Activated CD8-positive, alpha-beta memory T cell treated with anti-CD3 and anti-CD28 coated beads, Interleukin-2, amount 50 U/mL, for 1 hour (primary cell): ENCODE results near the gene ORM2.

Source experiments
- DNase-seq: peaks from one replicate; pipeline ENCODE4 v3.0.0-alpha.2; 2020; ENCODE audit errors: extremely low read depth

ORM2 gene

GRCh38 chr9:114371343-114371944 lies 41.8 kb downstream of the ORM2 start:
- DNase-seq = no peak

GRCh38 chr9:114371973-114372917 lies 42.6 kb downstream of the ORM2 start:
- no peak for DNase-seq

- peak; percentile 65 for DNase-seq
Measured at GRCh38 chr9:114372921-114373448, 43.3 kb downstream of the ORM2 start.

- DNase-seq = no peak
Measured at GRCh38 chr9:114373960-114374730, 44.5 kb downstream of the ORM2 start.

- no peak for DNase-seq
Measured at GRCh38 chr9:114374936-114375335, 45.3 kb downstream of the ORM2 start.

- no peak for DNase-seq
Measured at GRCh38 chr9:114375386-114376175, 45.9 kb downstream of the ORM2 start.

- no peak for DNase-seq
Measured at GRCh38 chr9:114376586-114377445, 47.1 kb downstream of the ORM2 start.

GRCh38 chr9:114378016-114378415 lies 48.3 kb downstream of the ORM2 start:
- DNase-seq = no peak

GRCh38 chr9:114378883-114379282 lies 49.2 kb downstream of the ORM2 start:
- DNase-seq = no peak
